CD4-positive, alpha-beta T cell treated with Interleukin-4 for 1 hour (primary cell): ENCODE results near the gene TSHZ1.

ENCODE experiments used
- DNase-seq, 2 donors: peaks; one replicate each; pipeline ENCODE4 v3.0.0-alpha.2; 2020 to 2022

TSHZ1 gene, protein sequence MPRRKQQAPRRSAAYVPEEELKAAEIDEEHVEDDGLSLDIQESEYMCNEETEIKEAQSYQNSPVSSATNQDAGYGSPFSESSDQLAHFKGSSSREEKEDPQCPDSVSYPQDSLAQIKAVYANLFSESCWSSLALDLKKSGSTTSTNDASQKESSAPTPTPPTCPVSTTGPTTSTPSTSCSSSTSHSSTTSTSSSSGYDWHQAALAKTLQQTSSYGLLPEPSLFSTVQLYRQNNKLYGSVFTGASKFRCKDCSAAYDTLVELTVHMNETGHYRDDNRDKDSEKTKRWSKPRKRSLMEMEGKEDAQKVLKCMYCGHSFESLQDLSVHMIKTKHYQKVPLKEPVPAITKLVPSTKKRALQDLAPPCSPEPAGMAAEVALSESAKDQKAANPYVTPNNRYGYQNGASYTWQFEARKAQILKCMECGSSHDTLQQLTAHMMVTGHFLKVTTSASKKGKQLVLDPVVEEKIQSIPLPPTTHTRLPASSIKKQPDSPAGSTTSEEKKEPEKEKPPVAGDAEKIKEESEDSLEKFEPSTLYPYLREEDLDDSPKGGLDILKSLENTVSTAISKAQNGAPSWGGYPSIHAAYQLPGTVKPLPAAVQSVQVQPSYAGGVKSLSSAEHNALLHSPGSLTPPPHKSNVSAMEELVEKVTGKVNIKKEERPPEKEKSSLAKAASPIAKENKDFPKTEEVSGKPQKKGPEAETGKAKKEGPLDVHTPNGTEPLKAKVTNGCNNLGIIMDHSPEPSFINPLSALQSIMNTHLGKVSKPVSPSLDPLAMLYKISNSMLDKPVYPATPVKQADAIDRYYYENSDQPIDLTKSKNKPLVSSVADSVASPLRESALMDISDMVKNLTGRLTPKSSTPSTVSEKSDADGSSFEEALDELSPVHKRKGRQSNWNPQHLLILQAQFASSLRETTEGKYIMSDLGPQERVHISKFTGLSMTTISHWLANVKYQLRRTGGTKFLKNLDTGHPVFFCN (N-terminal part only)

DNA sequence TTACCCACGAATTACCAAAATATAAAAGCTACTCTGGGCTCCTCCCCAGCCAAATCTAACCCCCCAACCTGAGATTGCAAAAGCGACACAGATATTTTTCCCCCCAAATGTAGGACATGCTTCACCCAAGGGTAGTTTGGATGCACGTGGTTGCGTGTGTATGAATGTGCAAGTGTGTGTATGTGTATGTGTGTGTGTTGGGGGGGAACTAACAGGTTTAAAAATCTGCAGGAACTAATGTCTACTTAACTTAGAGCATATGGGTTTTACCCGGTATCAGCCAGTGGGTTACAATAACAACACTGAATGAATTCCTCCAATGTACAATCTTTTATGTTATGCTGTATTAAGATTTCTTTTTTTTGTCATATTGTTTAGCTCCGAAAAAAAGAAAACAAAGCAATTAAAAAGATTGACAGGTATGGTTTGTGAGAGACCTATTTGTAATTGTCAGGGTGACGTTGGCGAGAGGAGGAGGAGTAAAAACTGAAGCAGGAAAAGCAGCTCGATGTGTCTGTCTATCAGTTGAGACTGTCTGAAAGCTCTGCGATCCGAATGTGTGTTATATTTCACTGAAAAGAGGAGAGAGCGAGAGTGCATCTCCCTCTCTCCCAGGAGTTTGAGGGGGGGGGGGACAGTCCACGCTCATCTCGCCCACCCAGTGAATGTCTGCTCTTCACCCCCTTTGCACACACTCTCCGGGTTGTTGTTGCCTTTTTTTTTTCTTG is at the start of gene TSHZ1:
TSHZ1 (plus strand) TSS at position 524 of the 728 bp plus-strand sequence. CDS start 1,080 bp downstream, outside the sequence.
- peak; percentile 75 to 86 for DNase-seq

DNA sequence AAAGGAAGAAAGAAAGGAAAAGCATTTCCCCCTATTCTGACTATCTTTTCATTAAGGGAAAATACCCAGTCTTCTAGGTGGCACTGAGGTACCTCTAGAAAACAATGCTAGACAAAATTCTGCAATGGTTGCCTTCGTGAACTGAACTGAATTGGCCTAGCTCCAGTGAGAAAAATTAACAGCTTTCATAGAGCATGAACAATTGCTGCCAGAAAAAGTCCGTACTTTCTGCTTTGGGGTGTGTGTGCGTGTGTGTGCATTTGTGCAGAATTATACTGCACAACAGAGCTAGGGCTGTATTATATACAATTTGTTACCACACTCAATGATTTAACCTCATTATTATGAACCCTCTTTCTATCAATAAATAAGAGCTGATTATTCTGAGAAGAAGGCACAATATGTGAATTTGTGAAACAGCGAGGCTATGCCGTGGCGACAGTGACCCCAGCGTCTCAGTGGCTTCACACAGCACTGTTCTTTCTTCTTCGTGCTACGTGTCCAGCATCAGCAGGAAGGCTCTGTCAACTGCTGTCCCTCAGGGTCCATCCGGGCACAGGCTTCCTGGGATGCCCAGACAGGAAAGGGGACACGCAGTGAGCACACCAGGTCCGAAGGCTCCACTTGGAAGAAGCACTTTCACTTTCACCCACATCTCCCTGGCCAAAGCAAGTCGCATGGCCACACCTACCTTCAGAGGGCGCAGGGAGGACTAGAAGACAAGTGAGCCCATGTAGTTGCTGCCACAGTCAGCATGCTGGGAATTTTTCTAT is 49.2 kb upstream of the TSHZ1 start:
- DNase-seq = peak; percentile 40 to 47

DNA sequence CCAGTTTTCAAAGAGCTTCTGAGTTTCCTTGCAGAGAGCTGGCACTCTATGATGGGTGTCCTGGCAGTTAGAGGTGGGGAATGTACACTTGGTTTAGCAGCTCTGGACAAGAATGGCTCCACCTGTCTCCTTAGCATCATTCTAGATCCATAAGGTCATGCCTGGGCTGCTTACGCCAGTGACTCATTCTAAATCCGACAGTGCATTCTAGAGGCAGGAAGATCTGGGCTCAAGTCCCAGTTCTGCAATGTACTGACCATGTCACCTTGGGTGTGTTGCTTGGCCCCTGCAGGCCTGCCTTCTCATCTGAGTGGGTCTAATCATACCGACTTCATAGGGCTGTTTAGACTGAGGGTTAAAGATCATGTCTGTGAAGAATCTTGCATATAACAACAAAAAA is 48.1 kb upstream of the TSHZ1 start:
- no peak for DNase-seq

DNA sequence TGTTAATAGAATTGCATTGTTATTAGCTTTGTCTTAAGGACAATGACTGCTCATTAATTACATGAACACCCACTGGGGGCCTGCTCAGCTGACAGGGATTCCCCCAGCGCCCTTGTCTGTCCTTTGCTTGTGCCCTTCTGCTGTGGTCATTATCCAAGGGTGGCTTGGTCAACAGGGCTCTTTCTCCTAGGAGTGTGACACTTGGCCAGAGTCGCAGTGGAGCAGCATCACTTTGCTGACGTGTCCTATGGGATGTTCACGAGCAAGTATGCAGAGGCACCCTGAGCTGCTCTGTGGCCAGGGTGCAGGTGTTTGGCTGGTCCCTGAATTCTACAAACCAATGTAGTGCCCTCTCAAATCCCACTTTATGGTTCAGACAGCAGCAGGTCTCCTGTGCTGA is 47.6 kb upstream of the TSHZ1 start:
- no peak for DNase-seq

DNA sequence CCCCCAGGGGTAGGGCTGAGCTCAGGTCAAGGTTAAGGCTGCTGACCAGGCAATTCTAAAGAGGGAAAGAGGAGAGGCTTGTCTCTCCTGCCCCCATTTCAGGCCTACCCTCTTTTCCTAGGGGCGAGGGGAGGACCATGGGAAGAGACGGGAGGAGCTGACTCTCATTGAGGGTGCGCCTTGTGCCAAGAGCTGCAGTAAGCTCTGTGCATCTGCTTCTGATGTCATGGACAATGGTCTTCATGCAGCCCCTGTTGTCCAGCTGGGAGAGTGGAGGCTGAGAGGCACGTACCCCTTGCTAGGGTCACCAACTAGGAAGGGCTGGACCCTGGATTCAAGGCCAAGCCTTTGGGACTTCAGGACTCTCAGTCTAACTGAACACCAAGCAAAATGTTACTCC is 46.9 kb upstream of the TSHZ1 start:
- DNase-seq = no peak

DNA sequence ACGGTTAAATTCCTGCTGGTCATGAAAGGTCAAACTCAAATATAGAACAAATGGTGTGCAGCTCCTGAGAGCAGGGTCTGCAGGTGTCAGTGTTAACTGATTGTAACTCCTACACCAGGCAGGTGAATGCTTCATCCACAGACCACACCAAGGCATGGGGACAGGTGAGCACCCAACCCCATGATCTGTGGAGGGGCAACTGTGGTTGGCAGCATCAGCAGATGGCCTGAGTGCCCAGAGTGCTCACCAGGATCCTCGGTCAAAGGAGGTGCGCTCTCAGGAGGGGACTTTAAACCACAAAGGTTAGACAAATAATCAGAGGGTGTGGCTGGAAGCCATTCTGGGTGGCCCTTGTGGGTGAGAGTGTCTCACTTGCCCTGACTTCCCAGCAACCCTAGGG is 46.1 kb upstream of the TSHZ1 start:
- DNase-seq = no peak

DNA sequence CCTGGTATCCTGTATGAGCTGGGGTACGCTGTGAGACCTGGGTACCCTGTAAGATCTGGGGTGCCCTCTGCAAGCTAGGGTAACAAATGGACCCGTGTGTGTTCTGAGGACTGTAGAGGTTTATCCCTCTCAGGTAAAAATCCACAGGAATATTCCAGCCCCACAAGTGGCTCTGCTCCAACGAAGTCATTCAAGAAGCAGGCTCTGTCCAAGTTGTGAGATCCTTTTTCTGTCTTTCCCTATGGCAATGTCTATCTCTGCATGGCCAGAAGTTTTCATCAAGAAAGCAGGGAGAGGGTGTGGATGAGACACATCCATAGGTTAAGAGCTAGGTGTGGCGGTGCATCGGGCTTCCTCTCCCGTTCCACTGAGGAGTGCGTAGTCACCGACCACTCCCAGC is 44.7 kb upstream of the TSHZ1 start:
- no peak for DNase-seq

DNA sequence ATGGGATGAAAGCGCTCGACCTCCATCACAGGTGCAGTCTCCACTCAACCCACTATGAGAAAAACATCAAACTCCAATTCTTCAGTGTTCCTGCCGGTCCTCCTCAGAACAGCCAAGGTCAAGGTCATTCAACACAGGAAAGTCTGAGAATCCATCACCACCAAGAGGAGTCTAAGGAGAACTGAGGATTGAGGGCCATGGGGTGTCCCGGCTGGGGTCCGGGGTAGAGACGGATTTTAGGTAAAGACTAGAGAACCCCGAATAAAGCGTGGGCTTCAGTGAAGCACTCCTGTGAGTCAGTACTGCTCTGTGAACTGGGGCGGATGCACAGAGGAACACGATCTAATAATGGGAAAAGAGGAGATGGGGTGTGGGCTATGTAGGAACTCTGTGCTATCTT is 43.5 kb upstream of the TSHZ1 start:
- DNase-seq = no peak

DNA sequence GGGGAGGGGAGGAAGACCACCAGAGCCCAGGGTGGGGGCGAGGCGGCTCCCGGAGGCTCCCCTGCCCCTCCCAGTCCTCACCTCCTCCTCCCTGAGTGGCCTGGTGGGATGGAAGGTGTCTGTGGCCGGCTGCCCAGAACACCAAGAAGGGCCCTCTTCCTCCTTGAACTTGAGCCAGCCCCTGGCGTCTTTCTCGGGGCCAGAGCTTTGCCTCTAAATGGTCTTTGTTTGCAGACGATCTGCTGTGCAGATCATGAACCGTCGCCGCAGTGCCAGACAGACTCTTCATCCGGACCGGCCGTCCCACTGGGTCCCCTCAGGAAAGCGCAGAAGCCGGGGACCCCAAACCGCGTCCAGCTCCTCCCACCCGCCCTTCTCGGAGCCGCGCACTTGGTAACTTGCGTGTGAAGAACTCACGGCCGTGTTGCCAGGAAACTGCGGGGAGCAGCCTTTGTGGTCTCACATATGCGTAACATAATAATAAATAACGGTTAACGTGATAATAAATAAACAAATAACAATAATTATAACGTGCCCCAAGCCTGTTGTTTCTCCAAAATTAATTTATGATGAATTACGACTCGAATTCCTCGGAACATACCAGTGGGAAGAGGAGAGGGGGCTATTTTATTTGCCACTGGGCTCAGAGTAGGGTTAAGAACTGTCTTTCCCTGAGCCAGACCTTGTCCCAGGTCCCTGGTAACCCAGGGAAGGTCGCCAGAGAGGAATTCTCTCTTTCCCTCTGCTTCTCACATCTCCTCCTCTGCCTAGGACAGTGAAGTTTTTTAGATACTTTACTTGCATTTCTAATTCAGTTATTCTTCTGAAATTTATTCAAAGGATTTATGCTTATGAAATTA is 42.6 kb upstream of the TSHZ1 start:
- DNase-seq = no peak

DNA sequence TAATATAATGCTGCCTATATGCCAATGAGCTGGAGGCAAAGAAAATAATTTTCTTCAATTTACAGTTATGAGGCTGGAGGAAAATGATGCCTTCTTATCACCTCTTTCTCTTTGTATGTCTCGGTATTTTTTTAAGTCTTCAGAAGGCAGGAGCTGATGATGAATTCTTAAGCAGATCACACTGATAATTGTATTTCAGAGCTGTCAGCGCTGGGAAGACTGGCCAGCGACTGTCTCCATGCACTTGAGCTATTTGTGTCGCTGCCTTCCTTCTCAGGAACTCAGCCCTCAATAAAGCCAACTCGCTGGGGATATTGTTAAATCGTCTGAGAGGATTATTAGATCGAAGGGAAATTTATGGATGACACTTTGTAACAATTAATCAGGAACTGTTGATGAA is 42.0 kb upstream of the TSHZ1 start:
- no peak for DNase-seq

DNA sequence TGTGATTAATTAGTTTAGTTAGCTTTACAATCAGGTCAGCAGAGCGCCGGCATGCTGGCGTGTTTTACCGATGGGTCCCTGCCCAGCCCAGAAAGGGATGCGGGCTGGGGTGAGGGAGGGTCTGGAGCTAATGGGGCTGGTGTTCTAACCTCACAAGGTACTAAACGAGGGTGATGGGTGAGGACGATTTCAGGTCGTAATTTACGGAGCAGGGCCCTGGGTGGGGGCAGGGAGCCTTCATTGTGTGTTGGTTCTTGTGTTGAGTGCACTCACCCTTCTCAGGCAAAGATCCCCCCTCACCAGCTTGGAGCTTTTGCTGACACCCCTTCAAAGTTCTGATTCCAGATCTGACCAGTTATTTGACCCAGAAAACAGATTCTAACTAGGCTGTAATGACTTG is 41.2 kb upstream of the TSHZ1 start:
- DNase-seq = no peak

DNA sequence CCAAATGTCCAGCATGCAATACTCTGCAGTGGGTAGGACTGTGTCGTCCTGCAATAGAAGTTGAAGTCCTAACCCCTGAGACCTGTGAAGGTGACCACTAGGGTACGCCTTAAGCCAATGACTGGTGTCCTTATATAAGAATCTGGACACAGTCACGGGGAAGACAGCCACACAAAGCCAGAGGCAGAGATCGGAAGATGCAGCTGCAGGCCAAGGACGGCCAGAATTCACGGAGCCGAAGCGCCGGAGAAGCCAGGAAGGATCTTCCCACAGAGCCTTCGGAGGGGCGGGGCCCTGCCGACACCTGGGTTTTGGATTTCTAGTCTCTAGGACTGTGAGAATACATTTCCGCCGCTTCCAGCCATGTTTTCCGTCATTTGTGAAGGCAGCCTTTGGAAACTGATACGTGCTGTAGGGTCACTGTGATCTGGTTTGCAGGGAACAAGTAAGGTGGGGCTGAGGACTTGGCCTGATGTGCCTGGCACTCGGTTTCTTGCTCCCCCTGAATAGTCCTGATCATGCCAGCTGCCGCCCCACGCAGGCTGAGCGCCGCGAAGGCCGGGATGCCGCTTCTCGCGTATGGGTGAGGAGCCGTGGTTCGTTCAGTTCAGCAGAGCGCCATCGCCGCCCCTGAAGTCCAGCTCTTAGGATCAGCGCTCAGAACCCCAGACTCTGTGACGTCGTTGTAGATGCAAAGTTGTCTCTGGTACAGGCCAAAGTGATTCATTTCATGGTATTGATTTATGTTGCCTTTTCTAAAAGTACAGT is 40.4 kb upstream of the TSHZ1 start:
- no peak for DNase-seq

DNA sequence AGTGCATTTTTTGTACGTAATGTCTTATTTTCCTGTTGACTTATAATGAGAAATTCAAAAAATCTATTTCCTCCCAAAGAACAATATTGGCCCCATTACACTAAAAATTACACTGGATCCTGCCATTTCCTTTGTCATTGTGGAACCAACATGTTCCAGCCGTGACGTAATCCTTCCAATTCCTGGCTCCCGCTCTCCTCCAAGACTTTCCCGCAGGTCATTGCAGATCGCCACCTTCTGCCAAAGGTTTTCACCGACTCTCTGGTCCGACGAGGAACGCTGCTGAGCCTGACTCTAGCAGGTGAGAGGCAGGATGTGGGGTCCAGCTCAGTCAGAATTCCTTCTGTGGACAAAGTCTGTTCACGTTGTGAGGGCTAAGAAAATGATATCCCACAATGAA is 39.7 kb upstream of the TSHZ1 start:
- no peak for DNase-seq

DNA sequence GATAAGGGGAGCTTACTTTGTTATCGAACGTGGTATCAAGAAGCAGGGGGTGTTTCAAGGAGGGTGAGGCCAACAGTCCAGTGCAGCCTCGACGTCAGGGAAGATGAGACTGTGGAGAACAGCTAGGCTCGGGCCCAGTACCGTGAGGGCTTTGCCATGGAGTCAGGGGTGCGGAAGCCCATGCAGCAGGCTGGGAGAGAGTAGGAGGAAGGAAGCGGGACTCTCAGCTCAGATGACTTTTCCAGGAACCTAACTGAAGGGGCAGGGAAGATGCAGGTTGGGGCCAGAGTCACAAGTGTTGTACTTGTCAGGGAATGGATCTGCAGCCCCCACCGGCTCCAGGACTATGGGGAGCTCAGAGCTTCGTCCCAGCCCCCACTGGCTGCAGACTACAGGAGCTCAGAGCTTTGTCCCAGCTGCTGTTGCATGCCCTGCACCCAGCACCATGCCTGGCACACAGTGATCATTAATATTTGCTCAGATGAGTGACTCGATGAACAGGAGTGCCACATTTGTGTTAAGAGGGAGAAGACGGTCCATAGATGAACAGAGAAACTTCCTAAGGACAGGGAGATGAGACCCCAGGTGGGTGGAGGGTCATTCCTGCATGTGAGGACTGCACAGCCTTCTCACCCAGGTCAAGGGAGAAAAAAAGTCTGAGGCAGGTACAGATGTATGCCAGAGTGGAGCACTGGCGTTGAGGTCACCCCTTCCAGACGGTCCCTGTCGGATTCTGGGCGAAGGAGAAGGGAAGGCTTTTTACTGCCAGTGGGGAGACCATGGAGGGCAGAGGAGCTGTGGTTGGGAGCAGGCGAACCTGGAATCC is 38.1 kb upstream of the TSHZ1 start:
- no peak for DNase-seq

DNA sequence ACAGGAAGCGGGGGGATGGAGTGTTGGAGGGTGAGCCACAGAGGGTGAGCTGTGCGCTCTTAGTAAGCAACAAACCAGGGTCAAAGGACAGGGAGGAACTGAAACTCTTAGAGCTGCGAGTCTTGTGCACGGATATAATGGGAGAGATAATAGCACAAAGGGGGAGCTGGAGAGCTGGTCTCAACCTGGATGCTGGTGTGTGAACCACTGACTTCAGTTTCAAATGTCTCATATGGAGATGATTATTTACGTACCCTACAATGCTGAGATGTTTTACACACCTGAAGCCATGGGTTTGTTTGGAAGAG is 37.5 kb upstream of the TSHZ1 start:
- peak; percentile 16 to 24 for DNase-seq

DNA sequence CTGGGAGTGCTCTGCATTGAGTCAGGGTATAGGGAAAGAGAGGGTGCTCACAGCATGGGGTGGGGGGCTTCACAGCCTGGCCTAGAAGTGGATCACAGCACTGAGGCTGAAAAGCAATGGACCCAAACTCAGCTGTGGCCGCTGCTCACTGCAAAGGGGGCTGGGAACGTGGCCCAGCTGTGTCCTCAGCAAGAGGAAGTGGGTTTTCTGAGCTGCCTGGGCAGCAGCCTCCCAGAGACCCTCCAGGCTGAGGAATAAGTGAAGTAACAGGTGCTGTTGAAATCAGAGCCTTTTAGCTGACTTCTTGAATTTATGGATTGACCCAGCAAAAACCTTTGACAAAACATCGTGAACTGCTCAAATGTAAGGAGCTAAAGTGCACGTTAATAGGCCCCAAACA is 36.9 kb upstream of the TSHZ1 start:
- DNase-seq = no peak

DNA sequence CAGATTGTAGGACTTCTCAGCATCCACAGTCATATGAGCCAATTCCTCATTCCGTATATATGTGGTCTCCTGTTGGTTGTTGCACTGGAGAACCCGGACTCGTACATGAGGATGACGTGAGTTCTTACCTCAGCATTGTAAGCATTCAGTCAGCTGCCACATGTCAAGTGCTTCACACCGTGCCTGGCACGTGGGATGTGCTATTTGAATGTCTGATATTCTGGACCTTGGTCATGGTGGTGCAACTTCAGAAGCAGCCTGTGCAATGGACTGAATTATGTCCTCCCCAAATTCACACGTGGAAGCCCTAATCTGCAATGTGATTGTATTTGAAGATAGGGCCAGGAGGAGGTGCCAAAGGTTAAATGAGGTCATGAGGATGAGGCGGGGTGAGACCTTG is 33.7 kb upstream of the TSHZ1 start:
- no peak for DNase-seq

DNA sequence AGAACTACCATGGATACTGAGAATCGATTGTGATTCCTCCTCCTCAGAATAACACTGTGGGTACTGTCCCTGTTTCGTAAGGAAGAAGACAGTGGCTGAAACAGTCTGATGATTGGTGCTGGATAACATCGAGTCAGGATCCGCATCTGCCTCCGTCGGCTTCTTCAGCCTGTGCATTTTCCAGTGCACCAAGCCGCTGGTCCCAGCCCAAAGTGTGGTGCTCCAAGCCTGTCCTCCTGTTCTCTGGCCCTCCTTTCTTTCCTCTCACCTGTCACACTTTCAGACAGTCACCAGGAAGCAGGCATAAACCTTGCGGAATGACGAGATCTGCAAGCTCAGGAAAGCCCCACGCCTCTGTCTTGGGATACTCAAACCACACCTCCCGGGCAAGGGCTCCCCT is 32.2 kb upstream of the TSHZ1 start:
- no peak for DNase-seq

DNA sequence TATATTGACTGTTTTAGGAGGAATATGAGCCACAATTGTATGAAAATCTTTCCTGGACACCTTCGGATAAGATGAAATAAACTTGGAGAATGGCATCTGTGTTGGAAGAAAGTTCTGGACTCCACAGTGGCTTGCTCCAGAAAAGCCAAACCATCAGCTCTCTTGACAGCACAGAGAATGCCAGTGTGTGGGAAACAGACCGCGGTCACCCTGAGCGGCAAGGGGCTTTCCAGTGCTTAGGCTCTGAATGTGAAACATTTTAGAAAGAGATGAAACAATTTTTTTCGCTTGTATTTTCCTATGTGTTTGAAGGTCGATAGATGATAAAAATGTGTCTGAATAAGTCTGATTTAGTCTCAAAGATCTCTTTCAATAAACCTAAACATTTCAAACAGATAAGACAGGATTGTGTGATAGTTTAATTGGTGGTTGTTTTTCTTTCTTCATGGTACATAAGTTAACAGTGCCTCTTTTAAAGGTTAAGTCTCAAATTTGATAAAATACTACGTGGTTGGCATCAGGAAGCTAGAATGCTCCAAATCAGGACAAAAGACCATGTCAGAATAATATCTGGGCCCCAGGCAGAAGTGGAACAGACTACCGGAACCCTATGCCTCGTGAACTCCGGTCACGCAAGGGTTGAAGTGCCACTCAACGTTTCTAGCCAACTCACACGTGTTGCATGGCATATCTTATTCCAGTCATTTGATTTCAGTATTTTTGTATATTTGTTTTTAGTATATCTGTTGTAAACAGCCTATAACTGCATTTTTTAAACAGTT is 30.6 kb upstream of the TSHZ1 start:
- no peak for DNase-seq
